GM18502 (cell line): ENCODE results near the gene IP6K3.

Experiments used
- ATAC-seq: cut with Tn5 transposase; IDR thresholded peaks from one replicate; pipeline ENCODE4 v1.9.1; 2021; ENCODE audit warnings: mild to moderate bottlenecking; ENCODE audit not compliant: unreplicated experiment, poor library complexity

IP6K3 gene

DNA sequence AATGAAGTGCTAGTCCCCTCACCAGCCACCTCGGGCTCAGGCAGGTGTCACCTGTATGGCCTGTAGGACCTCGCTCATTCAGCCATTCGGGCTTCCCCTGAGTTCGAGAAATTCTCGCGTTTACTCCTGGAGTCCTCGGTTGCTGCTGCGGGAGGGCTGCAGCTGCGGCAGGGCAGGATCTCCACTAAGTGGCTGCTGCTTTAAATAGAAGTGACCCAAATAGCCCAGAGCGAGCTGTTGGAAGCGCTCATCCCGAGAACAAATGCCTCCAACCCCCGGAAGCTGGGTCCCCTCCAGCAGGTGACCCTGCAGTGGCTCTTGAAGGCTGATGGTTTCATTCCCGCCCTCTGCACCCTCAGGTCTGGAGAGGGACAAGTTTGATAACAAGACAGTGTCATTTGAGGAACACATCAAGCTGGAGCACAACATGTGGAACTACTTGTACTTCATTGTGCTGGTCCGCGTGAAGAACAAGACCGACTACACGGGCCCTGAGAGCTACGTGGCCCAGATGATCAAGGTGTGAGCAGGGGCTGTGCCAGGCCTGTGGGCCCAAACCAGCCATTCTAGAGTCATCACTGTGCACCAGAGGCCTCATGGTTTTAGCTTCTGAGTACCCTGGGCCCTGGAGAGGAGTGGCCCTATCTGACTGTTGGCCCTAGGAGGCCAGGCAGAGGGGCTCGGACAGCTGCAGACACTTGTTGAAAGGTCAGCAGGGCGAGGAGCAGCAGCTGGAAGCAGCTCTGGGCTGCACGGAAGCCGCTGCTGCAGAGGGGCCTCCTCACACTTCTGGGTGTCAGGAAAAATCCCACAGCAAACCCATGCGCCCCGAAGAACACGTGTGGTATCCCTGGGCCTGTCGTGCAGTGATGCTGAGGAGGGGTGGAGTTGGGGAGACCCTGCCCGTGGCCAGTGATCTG, 53.3 kb downstream of the IP6K3 start:
- no peak for ATAC-seq

DNA sequence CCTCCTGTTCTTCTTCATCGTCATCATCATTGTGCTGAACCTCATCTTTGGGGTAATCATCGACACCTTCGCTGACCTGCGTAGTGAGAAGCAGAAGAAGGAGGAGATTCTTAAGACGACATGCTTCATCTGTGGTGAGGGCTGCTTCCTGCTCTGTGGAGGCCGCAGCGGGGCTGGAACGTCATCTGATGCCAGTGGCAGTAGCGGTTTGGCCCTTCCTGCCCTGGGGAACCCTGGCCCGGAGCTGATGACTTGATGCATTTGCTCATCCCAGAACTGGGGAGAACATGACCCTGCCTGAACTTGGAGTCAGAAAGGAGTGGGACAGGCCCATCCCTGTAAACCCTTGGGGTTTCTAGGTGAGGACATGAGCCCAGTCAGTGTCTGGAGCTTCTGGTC, 53.9 kb downstream of the IP6K3 start:
- ATAC-seq = no peak

DNA sequence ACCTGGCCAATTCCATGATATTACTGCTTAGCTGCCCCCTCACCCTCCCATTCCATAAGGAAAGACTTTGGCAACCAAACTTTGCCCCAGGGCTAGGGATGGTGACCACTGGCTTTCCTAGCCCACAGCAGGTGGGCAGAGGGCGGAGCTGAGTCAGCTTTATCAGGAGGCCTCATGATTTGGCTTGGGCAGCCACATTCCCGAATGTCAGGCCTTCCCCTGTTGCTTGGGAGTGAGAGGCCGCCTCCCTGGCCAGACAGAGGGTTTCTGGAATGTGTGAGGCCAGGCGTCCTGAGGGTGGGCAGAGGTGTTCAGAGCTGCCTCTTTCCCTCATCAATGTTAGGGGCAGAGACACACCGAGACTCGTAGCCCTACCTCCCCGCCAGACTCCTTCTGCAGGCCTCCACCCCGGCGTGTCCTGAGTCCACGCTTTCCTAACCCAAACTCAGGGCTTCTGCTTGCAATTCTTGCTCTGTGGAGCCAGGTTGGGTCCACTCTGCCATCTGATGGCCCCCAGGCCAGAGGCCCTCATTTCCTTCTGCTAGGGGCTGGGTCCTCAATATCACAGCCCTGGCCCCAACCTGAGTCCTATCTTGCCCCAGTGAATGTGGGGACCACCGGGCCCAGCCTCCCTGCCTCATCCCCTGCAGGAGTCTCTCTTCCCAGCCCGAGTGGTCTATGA, 54.5 kb downstream of the IP6K3 start:
- ATAC-seq = no peak

DNA sequence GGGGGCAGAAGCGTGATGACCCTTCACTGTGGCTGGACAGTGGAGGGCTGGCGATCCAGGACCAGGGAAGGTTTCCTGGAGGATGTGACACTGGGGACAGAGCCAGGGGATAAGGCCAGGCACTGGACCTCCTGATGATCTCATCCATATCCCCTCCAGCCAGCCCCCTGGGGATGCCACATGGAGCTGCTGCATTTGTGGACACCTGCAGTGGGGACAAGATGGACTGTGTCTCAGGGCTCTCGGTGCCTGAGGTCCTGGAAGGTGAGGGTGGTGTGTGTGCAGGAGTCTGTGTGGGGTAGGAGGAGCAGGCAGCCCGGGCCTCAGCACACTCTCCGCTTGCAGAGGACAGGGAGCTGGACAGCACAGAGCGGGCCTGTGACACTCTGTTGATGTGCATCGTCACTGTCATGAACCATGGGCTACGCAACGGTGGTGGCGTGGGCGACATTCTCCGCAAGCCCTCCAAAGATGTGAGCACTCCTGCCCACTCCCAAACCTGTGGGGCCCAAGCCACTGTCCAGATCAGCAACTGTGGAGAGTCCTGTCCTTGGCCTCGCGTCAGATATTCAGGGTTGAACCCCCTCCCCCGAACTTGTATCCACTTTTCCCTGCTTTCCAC, 55.1 kb downstream of the IP6K3 start:
- ATAC-seq = no peak

DNA sequence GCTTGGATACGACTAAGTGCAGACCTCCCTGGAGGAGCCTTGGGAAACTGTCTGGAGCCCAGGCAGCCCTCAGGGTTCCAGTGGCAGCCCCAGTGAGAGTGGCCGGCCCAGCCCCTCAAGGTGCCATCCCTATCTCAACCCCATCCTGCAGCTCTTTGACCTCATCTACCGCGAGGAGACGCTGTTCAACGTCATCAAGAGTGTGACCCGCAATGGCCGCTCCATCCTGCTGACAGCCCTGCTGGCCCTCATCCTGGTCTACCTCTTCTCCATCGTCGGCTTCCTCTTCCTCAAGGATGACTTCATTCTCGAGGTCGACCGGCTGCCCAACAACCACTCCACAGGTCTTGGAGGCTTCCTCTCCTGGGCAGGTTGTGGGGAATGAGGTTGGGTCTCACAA, 55.9 kb downstream of the IP6K3 start:
- no peak for ATAC-seq

DNA sequence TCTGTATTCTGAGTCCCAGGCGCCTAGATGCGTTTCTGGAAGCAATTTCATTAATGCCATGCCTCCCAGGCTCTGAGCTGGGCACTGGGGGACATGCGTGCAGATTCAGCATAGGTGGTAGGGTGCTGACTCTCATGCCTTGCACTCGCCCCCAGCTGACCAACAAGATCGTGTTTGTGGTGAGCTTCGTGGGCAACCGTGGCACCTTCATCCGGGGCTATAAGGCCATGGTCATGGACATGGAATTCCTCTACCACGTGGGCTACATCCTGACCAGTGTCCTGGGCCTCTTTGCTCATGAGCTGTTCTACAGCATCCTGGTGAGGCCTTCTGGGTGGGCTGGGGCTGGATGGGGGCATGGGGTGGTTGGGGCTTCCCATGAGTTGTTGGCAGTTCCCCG, 56.8 kb downstream of the IP6K3 start:
- no peak for ATAC-seq

DNA sequence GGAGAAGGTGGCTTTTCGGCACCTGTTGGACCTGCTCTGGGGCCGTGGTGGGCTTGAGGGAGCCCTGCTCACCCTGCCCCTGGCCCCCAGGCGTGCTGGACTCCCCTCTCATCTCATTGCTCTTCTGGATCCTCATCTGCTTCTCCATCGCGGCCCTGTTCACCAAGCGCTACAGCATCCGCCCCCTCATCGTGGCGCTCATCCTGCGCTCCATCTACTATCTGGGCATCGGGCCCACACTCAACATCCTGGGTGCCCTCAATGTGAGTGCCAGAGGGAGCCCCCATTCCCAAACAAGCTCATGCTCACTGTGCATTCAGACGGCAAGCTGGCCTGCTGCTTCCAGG, 57.6 kb downstream of the IP6K3 start:
- ATAC-seq = no peak

DNA sequence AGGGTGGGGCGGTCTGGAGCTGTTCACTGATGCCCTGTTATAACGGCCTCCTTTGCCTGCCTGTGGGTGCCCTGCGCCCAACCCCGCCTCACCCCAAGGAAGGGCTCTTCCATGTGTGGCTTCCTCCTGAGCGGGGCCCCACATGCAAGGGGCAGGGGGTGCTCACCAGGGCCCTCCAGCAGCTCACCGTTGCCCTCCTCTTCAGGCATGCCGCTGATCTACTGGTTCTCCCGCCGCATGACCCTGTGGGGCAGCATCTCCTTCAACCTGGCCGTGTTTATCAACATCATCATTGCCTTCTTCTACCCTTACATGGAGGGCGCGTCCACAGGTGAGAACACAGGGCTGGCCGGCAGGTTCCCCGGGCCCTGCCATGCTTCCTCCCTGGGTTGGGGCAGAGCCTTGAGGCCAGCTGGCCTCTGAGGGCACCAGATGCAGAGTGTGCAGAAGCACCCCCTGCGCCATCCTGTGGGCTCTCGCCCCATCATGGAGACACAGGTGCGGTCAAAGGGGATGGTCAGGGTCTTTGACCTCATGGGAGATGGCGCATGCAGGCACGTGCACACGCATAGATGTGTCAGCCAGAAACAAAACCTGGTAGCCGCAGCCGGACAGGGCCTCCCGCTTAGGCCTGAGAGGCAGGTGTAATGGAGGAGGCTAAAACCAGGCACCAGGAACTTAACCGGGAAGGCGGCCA, 58.1 kb downstream of the IP6K3 start:
- ATAC-seq = no peak

DNA sequence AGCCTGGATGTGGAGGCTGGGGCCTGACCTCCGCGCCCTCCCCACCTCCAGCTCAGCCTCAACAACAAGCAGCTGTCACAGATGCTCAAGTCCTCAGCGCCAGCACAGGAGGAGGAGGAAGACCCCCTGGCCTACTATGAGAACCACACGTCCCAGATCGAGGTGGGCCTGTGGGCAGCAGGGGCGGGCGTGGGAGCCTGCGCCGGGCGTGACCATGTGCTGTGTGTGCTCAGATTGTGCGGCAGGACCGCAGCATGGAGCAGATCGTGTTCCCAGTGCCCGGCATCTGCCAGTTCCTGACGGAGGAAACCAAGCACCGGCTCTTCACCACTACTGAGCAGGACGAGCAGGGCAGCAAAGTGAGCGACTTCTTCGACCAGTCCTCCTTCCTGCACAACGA, 58.7 kb downstream of the IP6K3 start:
- no peak for ATAC-seq

DNA sequence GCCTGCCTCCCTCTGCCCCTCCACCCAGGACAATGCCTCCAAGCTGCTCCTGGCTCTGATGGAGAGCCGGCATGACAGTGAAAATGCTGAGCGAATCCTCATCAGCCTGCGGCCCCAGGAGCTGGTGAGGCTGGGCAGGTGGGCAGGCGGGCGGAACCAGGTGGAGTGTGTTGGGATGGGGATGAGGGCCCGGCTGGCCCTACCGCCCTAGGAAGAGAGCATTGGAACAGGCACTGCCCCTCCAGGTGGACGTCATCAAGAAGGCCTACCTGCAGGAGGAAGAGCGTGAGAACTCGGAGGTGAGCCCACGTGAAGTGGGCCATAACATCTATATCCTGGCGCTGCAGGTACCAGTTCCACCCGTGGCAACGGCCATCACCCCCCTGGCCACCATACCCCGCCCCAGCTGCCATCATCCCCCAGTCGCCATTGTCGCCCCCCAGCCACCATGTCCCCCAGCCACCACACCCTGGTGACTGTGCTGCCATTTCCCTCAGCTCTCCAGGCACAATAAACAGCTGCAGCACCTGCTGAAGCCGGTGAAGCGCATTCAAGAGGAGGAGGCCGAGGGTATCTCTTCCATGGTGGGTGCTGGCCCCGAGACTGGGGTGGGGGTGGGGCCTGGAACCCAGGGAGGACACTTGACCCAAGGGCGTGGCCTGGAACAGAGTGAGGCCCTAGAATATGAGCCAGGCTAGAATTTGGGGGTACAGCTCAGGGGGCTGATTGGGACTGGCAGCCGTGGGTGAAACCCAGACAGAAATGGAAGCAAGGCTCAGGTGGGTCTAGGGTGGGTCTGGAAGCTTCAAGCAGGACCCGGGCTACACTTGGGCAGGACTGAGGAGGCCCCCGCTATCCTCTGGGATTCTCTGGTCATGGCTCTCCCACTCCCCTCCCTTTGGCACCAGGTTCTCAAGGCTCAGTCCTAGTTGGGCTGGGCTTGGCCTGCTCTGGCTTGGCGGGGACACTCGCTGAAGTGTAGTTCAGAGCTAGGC, 59.4 kb downstream of the IP6K3 start:
- no peak for ATAC-seq

DNA sequence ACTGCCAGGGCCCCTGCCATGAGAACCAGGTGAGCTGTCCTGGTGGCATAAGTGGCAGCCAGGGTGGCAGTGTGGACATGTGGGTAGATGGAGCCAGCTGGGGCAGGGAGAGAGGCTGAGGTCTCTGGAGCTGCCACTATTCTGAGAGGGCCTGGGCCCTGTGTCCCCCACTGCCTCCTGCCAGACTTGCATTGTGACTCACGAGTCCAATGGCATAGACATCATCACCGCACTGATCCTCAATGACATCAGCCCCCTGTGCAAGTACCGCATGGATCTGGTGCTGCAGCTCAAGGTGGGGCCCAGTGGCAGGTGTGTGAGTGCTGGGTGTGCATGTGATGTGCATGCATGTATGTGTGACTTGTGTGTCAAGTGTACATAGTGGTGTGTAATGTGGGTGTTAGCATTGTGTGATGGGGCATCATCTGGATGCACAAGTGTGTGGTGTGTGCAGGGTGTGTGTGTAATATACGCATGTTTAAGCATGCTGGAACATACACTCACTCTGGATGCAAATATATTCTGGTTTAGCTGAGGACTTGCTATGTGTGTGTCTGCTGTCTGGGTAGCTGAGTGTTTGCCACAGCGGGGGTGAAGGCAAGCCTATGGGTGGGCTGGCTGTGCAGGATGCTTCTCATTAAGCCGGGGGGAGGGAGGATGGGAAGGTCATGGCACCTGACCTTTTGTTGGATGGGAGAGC, 60.3 kb downstream of the IP6K3 start:
- no peak for ATAC-seq

DNA sequence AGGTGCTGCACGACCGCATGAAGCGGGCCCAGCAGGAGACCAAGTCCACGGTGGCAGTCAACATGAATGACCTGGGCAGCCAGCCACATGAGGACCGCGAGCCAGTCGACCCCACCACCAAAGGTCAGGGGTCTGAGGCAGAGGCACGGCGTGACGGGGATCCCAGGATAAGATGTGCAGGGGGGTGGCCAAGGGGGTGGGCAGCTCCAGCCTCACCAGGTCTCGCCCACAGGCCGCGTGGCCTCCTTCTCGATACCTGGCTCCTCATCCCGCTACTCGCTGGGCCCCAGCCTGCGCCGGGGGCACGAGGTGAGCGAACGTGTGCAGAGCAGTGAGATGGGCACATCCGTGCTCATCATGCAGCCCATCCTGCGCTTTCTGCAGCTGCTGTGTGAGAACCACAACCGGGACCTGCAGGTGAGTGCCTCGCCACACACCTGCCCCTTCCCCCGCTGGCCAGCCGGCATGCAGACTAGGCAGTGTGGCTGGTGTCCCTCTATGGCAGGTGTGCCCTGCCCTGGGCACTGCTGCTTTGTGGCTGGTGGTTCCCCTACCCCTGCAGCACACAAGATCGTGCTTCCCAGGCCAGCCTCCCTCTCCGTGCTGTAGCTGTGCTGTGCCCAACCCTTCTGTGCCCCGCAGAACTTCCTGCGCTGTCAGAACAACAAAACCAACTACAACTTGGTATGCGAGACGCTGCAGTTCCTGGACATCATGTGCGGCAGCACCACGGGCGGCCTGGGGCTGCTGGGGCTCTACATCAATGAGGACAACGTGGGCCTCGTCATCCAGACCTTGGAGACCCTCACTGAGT, 61.1 kb downstream of the IP6K3 start:
- ATAC-seq = no peak

DNA sequence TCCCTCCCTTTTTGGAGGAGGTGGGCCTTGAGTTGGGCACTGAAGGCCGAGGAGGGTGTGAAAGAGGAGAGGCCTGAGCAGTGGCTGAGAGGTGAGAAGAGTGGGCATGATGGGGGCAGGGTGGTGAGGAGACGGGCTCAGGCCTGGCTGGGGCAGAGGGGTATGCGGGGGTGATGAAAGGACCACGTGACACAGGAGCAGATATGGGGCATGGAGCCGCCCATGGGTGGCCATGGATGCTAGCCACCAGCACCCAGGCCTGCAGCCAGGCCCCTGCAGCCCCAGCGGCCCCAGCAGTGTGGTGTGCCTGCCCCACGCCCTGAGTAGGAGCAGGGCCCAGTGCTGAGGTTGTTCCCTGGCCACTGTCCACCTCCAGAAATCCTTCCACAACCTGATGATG, 61.7 kb downstream of the IP6K3 start:
- ATAC-seq = no peak

DNA sequence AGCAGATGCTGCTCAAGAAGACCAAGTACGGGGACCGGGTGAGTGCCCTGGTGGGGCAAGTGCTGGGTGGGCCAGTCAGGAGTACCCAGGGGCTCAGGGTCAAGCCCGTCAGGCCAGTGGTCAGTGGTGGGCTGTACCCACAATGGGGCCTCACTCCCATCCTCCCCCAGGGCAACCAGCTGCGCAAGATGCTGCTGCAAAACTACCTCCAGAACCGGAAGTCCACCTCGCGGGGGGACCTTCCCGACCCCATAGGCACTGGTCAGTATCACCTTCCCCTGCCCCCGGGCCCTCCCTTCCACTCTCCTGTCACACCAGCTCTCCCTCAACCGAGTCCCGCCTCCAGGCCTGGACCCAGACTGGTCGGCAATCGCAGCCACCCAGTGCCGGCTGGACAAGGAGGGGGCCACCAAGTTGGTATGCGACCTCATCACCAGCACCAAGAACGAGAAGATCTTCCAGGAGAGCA, 62.2 kb downstream of the IP6K3 start:
- ATAC-seq = no peak

DNA sequence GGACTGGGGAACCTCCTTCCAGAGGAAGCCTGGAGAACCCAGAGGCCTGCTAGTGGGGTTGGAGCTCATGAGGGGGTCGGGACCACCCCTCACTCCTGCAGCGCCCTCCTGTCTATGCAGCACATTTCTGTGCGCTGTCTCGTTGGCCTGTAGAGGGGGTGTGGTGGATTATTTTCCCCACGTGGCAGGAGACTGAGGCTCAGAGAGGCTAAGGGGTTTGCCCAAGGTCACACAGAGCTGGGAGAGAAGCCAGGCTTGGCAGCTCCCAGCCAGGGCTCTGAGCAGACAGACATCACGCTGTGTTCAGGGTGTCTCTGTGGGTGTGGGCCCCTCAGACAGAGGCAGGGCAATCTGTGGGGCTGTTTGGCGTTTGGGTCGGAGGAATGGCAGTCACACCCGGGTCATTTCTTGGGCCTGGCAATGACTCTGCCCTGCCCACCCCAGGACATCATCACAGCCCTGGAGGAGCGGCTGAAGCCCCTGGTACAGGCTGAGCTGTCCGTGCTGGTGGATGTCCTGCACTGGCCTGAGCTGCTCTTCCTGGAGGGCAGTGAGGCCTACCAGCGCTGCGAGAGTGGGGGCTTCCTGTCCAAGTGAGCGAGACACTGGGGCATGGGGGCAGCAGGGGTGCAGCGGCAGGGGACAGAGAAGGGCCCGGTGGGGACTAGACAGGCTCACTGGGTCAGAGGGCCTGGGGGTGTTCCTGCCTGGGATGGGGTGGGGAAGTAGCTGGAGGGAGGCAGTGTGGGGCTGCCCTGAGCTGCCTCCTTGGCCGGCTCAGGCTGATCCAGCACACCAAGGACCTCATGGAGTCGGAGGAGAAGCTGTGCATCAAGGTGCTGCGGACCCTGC, 62.9 kb downstream of the IP6K3 start:
- no peak for ATAC-seq

DNA sequence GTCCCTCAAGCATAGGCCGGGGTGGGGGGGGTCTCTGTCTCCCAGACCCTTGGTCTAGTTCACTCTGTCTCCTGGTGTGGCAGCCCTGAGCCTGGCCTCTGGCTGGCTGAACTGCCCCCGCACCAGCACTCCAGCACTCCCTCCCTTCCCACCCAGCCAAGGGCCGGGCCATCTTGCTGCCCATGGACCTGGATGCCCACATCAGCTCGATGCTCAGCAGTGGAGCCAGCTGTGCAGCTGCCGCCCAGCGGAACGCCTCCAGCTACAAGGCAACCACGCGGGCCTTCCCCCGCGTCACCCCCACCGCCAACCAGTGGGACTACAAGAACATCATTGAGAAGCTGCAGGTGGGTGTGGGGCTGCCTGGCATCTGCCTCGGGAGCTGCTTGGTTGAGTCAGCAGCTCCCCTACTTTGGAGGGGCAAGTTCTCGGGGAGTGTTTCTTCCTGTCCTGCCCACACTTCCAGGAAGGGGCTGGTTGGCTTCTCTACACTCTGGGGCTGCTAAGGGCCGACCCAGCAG, 63.6 kb downstream of the IP6K3 start:
- no peak for ATAC-seq

DNA sequence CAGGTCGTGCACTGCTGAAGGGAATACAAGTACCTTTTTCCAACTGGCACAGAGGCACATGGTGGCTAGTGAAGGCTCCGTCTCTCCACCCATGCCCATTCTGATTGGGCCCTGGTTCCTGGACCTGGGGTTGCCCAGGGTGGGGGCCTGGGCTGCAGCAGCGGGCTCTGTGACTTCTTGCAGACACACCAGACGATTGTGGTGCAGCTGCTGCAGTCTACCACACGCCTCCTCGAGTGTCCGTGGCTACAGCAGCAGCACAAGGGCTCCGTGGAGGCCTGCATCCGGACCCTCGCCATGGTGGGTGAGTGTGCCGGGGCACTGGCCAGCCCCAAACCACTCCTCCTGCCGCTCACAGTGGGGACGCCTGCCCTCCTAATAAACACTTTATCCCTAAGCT, 64.4 kb downstream of the IP6K3 start:
- ATAC-seq = no peak
